Mammary epithelial cell (primary cell): ENCODE measurements around the gene UBC.

Source experiments
- CTCF ChIP-seq, 2 donors: IDR thresholded peaks in 1 of 2; conservative IDR thresholded peaks in 1 of 2; 2 replicates each; pipeline ENCODE4 v1.5.1; 2011 to 2012; ENCODE audit warnings: inconsistent platforms in 2 of 2, low read length in 2 of 2, mild to moderate bottlenecking in 2 of 2, control low read depth in 1 of 2, low read depth in 1 of 2; ENCODE audit not compliant: insufficient read depth in 1 of 2; ENCODE audit errors: extremely low read depth in 1 of 2
- EZH2 ChIP-seq: IDR thresholded peaks from 2 replicates; pipeline ENCODE4 v1.6.1; 2012; ENCODE audit warnings: low read length, inconsistent platforms, borderline replicate concordance

- TF ChIP-seq CTCF (conservative IDR thresholded peaks at IDR 0.05 in 1 of 2, IDR thresholded peaks at IDR 0.05 in 1 of 2; ENCODE audit: extremely low read depth in 1 of 2, insufficient read depth in 1 of 2, low read depth in 1 of 2, low read length in 2 of 2) (no peak), EZH2 (no peak)
These were observed 46.0 kb downstream of the UBC start for GRCh38 chr12:124868252-124869058.
